ENCODE measurements around the gene KRT78.
"Not testable (repeated sequence)": the region's sequence is repeated elsewhere in the genome, so short reads cannot be mapped to it uniquely, and the experiment has no call there.

KRT78 gene

DNA sequence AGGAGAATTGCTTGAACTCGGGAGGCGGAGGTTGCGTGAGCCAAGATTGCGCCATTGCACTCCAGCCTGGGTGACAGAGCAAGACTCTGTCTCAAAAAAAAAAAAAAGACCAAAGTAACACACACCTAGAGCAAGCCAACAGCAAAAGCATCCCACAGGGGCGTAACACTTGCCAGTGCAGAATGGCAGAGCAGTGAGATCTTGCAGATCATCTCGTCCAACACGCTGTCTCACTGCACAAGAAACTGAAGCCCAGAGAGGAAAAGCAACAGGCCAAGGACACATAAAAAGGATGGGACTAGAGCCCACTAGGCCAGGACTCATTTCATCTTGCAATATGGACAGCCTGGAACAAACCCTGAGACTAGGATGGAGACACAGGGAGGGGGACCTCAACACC is 12.7 kb upstream of the KRT78 start:
- Histone ChIP-seq H3K36me3 (replicated peaks; ENCODE audit: low read depth, low read length) (no peaks in the 10 kb centered on the region), H3K27ac (ENCODE audit: low read length) (no peak overlapping the region), H3K4me1 (ENCODE audit: low read length) (no peaks in the 10 kb centered on the region), H2AFZ (ENCODE audit: low read depth, low read length) (no peak overlapping the region), H3K4me3 (ENCODE audit: low read length) (no peak overlapping the region), H3K27me3 (ENCODE audit: low read depth, low read length) (0 out of 2 replicates have a peak, but pooled peaks cover 7% of the 10 kb centered on the region), H3K9me3 (ENCODE audit: insufficient read depth, low read length) (no peaks in the 10 kb centered on the region), H3K4me2 (ENCODE audit: low read length) (no peak overlapping the region), H3K9ac (ENCODE audit: low read length) (no peak overlapping the region), H4K20me1 (ENCODE audit: insufficient read depth, low read length) (no peaks in the 10 kb centered on the region), H3K79me2 (ENCODE audit: low read length) (no peaks in the 10 kb centered on the region)
- TF ChIP-seq, protein P1, sequence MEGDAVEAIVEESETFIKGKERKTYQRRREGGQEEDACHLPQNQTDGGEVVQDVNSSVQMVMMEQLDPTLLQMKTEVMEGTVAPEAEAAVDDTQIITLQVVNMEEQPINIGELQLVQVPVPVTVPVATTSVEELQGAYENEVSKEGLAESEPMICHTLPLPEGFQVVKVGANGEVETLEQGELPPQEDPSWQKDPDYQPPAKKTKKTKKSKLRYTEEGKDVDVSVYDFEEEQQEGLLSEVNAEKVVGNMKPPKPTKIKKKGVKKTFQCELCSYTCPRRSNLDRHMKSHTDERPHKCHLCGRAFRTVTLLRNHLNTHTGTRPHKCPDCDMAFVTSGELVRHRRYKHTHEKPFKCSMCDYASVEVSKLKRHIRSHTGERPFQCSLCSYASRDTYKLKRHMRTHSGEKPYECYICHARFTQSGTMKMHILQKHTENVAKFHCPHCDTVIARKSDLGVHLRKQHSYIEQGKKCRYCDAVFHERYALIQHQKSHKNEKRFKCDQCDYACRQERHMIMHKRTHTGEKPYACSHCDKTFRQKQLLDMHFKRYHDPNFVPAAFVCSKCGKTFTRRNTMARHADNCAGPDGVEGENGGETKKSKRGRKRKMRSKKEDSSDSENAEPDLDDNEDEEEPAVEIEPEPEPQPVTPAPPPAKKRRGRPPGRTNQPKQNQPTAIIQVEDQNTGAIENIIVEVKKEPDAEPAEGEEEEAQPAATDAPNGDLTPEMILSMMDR (IDR thresholded peaks at IDR 0.05; ENCODE audit: low read depth, low read length) = no peak
- no peak for TF ChIP-seq EZH2phosphoT487 (IDR thresholded peaks at IDR 0.05; ENCODE audit: low read depth)

DNA sequence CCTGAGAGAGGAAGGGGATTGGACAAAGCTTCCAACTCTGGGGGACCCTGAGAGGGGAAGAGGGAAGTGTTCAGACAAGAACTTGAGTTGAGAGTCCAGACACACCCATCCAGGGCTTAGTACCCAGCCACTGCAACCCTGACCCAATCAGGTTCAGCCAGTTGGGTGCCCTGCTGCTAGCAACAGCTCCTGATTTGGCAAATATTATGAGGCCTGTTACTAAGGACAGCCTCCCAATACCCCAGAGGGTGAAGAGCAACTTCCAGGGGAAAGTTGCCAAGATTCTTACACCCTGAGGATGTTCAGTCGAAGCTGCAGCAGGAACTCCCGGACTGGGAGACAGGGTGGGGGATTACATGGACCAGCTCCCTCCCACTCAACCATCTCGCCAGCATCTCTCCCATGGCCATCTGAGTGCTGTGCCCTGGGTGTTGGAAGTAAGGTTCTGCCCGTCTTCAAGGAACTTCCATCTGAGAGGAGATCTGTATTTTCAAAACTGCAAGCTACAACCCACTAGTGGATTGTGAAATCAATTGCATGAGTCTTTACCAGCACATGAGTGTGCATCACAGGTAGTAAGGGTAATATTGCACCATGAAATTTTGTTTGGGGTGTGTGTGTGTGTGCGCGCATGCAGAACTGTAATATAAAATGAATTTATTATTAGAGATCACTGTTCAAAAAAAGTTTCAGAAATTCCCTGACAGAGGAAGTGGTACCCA is 11.5 kb upstream of the KRT78 start:
- H3K4me2 ChIP-seq (ENCODE audit: low read length) = no peak overlapping the region
- no peak overlapping the region for H3K9ac ChIP-seq (ENCODE audit: low read length)
- H3K79me2 ChIP-seq (ENCODE audit: low read length) = no peaks in the 10 kb centered on the region
- TF ChIP-seq EZH2phosphoT487 (IDR thresholded peaks at IDR 0.05; ENCODE audit: low read depth) = no peak
- TF ChIP-seq, protein P1 (IDR thresholded peaks at IDR 0.05; ENCODE audit: low read depth, low read length) = no peak
- H3K27me3 ChIP-seq (ENCODE audit: low read depth, low read length) = 0 out of 2 replicates have a peak, but pooled peaks cover 7% of the 10 kb centered on the region
- H3K4me3 ChIP-seq (ENCODE audit: low read length) = no peak overlapping the region
- no peaks in the 10 kb centered on the region for H4K20me1 ChIP-seq (ENCODE audit: insufficient read depth, low read length)
- H3K4me1 ChIP-seq (ENCODE audit: low read length) = no peaks in the 10 kb centered on the region
- no peak overlapping the region for H2AFZ ChIP-seq (ENCODE audit: low read depth, low read length)
- H3K27ac ChIP-seq (ENCODE audit: low read length) = no peak overlapping the region
- no peaks in the 10 kb centered on the region for H3K36me3 ChIP-seq (replicated peaks; ENCODE audit: low read depth, low read length)
- no peaks in the 10 kb centered on the region for H3K9me3 ChIP-seq (ENCODE audit: insufficient read depth, low read length)

DNA sequence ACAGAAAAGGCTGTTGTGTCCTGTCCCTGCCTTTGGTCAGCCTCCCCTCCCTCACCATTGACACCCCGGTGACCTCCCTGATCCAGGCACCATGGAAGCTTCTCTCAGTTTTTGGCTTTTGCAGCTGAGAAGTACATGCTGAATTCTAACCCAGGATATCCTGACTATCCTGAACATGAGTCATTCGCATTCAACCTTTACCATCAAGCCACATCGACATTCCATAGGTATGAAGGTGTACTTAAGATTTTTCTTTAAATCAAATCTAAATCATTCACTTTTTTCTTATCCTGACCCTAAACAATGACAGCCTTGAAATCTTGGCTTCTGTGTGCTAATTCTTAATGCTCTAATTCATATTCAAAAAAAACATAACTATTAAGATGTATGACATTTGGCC is 8.7 kb upstream of the KRT78 start:
- H3K4me2 ChIP-seq (ENCODE audit: low read length) = no peak overlapping the region
- no peaks in the 10 kb centered on the region for H4K20me1 ChIP-seq (ENCODE audit: insufficient read depth, low read length)
- no peaks in the 10 kb centered on the region for H3K79me2 ChIP-seq (ENCODE audit: low read length)
- TF ChIP-seq, protein P1 (IDR thresholded peaks at IDR 0.05; ENCODE audit: low read depth, low read length) = no peak
- no peak for TF ChIP-seq EZH2phosphoT487 (IDR thresholded peaks at IDR 0.05; ENCODE audit: low read depth)
- peaks cover 12% of the 10 kb centered on the region; the same call in 1 of the 2 replicates for H3K27me3 ChIP-seq (ENCODE audit: low read depth, low read length)
- no peaks in the 10 kb centered on the region for H3K36me3 ChIP-seq (replicated peaks; ENCODE audit: low read depth, low read length)
- no peak overlapping the region for H3K4me3 ChIP-seq (ENCODE audit: low read length)
- H2AFZ ChIP-seq (ENCODE audit: low read depth, low read length) = no peak overlapping the region
- H3K9me3 ChIP-seq (ENCODE audit: insufficient read depth, low read length) = no peaks in the 10 kb centered on the region
- H3K27ac ChIP-seq (ENCODE audit: low read length) = no peak overlapping the region
- no peaks in the 10 kb centered on the region for H3K4me1 ChIP-seq (ENCODE audit: low read length)
- no peak overlapping the region for H3K9ac ChIP-seq (ENCODE audit: low read length)

DNA sequence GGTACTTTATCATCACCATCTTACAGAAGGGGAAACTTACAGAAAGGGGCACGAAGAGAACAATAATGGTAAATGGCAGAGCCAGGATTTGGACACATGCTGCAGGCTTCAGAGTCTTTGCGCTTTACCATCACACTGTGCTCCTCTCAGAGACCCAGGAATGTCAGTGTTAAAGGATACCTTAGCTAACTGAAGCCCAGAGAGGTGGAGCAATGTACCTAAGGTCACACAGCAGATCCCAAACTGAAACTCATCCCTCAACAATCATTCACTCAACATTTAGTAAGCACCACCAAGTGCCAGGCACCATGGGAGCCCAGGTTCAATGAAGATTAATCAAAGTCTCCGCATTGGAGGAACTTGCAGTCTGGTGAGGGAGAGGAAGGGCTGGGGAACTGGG is 8.0 kb upstream of the KRT78 start:
- Histone ChIP-seq H3K4me1 (ENCODE audit: low read length) (no peaks in the 10 kb centered on the region), H3K4me3 (ENCODE audit: low read length) (no peak overlapping the region), H2AFZ (ENCODE audit: low read depth, low read length) (no peak overlapping the region), H3K9me3 (ENCODE audit: insufficient read depth, low read length) (no peaks in the 10 kb centered on the region), H3K9ac (ENCODE audit: low read length) (no peak overlapping the region), H3K79me2 (ENCODE audit: low read length) (no peaks in the 10 kb centered on the region), H3K4me2 (ENCODE audit: low read length) (no peak overlapping the region), H3K27ac (ENCODE audit: low read length) (no peak overlapping the region), H4K20me1 (ENCODE audit: insufficient read depth, low read length) (no peaks in the 10 kb centered on the region), H3K27me3 (ENCODE audit: low read depth, low read length) (peaks cover 14% of the 10 kb centered on the region), H3K36me3 (replicated peaks; ENCODE audit: low read depth, low read length) (no peaks in the 10 kb centered on the region)
- TF ChIP-seq EZH2phosphoT487 (IDR thresholded peaks at IDR 0.05; ENCODE audit: low read depth) = no peak
- TF ChIP-seq, protein P1 (IDR thresholded peaks at IDR 0.05; ENCODE audit: low read depth, low read length) = no peak

DNA sequence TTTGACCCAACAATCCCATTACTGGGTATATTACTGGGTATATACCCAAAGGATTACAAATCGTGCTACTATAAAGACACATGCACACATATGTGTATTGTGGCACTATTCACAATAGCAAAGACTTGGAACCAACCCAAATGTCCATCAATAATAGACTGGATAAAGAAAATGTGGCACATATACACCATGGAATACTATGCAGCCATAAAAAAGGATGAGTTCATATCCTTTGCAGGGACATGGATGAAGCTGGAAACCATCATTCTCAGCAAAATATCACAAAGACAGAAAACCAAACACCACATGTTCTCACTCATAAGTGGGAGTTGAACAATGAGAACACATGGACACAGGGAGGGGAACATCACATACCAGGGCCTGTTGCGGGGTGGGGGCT is 7.3 kb upstream of the KRT78 start:
- H4K20me1 ChIP-seq (ENCODE audit: insufficient read depth, low read length); H3K36me3 ChIP-seq (replicated peaks; ENCODE audit: low read depth, low read length); H2AFZ ChIP-seq (ENCODE audit: low read depth, low read length); H3K4me2 ChIP-seq (ENCODE audit: low read length); H3K4me1 ChIP-seq (ENCODE audit: low read length); H3K79me2 ChIP-seq (ENCODE audit: low read length); H3K4me3 ChIP-seq (ENCODE audit: low read length); H3K27ac ChIP-seq (ENCODE audit: low read length); H3K9ac ChIP-seq (ENCODE audit: low read length); H3K9me3 ChIP-seq (ENCODE audit: insufficient read depth, low read length): not testable (repeated sequence)
- peaks cover 17% of the 10 kb centered on the region for H3K27me3 ChIP-seq (ENCODE audit: low read depth, low read length)
